ENCODE measurements around the gene KCND3. TPM values are rescaled to one million over a fixed set of nuclear protein-coding genes. Genes with fewer than 3 reads are reported as not detected.

The KCND3 gene
- total RNA-seq, 1 donor from 2014 or later = 3.7 TPM

DNA sequence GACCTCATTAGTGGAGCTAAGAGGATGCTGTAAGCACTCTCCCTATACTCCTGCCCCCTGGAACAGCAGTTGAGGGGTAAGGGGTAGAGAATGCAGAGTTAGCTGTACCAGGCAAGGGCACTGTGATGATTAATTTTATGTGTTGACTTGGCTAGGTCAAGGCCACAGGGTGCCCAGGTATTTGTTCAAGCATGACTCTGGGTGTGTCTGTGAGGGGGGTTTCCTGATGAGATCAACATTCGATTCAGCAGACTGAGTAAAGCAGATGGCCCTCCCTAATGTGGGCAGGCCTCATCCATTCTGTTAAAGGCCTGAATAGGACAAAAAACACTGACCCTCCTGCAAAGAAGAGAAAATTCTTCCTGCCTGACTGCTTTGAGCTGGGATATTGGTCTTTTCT is 110.8 kb downstream of the KCND3 start:
- Mint-ChIP-seq H3K27ac (ENCODE audit: unreplicated experiment) (peak overlapping the region; percentile 77), H3K4me1 (ENCODE audit: low read depth, unreplicated experiment) (peaks cover 51% of the 10 kb centered on the region), H3K36me3 (ENCODE audit: unreplicated experiment) (no peaks in the 10 kb centered on the region), H3K4me3 (ENCODE audit: unreplicated experiment) (no peak overlapping the region), H3K9me3 (ENCODE audit: unreplicated experiment) (peaks cover 5% of the 10 kb centered on the region), H3K27me3 (ENCODE audit: unreplicated experiment) (peaks cover 3% of the 10 kb centered on the region)
- TF ChIP-seq, protein P1, sequence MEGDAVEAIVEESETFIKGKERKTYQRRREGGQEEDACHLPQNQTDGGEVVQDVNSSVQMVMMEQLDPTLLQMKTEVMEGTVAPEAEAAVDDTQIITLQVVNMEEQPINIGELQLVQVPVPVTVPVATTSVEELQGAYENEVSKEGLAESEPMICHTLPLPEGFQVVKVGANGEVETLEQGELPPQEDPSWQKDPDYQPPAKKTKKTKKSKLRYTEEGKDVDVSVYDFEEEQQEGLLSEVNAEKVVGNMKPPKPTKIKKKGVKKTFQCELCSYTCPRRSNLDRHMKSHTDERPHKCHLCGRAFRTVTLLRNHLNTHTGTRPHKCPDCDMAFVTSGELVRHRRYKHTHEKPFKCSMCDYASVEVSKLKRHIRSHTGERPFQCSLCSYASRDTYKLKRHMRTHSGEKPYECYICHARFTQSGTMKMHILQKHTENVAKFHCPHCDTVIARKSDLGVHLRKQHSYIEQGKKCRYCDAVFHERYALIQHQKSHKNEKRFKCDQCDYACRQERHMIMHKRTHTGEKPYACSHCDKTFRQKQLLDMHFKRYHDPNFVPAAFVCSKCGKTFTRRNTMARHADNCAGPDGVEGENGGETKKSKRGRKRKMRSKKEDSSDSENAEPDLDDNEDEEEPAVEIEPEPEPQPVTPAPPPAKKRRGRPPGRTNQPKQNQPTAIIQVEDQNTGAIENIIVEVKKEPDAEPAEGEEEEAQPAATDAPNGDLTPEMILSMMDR (IDR thresholded peaks at IDR 0.05; ENCODE audit: partially characterized antibody, unreplicated experiment) = no peak
- no peak for DNase-seq

DNA sequence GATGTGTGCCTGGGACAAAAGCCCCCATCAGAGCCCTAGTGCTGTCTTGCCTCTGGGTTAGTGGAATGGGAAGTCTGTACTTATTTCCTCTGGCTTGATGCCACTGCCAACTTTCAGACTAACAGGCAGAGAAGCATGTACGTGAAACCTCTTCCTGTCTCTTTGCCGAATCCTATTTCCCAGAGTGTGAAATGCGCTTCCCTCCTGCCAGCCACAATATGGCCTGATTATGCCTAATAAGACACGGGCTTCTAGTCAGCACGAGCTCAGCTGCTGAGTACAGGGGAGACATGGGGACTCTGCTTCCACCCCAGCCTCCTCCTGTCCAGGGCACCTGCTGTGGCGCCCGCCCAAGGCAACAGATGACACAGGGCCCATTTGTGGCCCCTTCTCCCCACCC is 111.4 kb downstream of the KCND3 start:
- no peak for DNase-seq
- TF ChIP-seq, protein P1 (IDR thresholded peaks at IDR 0.05; ENCODE audit: partially characterized antibody, unreplicated experiment) = no peak
- no peaks in the 10 kb centered on the region for H3K36me3 Mint-ChIP-seq (ENCODE audit: unreplicated experiment)
- peaks cover 51% of the 10 kb centered on the region for H3K4me1 Mint-ChIP-seq (ENCODE audit: low read depth, unreplicated experiment)
- H3K27ac Mint-ChIP-seq (ENCODE audit: unreplicated experiment) = no peak overlapping the region
- peaks cover 5% of the 10 kb centered on the region for H3K9me3 Mint-ChIP-seq (ENCODE audit: unreplicated experiment)
- H3K27me3 Mint-ChIP-seq (ENCODE audit: unreplicated experiment) = peaks cover 3% of the 10 kb centered on the region
- no peak overlapping the region for H3K4me3 Mint-ChIP-seq (ENCODE audit: unreplicated experiment)

DNA sequence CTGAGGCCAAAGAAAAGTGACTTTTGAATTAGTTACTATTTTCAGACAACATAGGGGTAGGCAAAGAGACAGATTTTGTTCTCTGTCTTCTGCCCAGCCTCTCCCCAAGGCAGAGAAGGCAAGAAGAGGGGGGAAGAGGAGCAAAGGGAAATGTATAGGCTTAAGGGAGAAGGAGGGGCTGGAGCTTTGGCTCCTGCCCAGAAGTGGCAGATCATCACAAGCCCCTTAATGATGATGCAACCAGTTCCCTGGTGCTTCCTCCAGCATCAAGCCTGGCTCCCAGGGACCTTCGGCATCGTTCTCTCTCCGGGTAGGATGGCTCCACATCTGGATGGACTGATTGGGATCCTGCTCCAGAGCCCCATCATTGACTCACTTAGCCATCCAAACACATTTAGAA is 112.8 kb downstream of the KCND3 start:
- H3K4me1 Mint-ChIP-seq (ENCODE audit: low read depth, unreplicated experiment) = peaks cover 46% of the 10 kb centered on the region
- TF ChIP-seq, protein P1 (IDR thresholded peaks at IDR 0.05; ENCODE audit: partially characterized antibody, unreplicated experiment) = no peak
- H3K36me3 Mint-ChIP-seq (ENCODE audit: unreplicated experiment) = no peaks in the 10 kb centered on the region
- H3K4me3 Mint-ChIP-seq (ENCODE audit: unreplicated experiment) = no peak overlapping the region
- H3K27me3 Mint-ChIP-seq (ENCODE audit: unreplicated experiment) = no peaks in the 10 kb centered on the region
- no peak for DNase-seq
- peaks cover 5% of the 10 kb centered on the region for H3K9me3 Mint-ChIP-seq (ENCODE audit: unreplicated experiment)
- H3K27ac Mint-ChIP-seq (ENCODE audit: unreplicated experiment) = no peak overlapping the region

DNA sequence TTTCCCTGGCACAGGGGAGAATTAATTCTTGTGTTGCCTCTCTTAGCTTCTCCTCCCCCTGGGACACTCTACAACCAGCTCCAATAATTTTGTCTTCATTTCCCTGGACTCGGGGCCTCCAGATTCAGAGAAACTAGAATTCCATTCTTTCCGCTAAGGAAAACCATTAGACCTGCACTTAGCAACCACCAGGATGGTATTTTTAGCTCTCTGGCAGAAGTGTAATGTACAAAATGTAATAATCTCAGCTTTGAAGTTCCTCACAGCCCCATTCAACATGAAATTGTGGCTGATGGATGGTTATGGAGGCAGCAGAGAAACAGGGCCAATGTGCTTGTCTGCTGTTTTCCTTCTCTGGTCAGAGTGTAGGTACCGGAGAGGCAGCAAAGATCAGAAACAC is 113.8 kb downstream of the KCND3 start:
- Mint-ChIP-seq H3K36me3 (ENCODE audit: unreplicated experiment) (no peaks in the 10 kb centered on the region), H3K27me3 (ENCODE audit: unreplicated experiment) (no peaks in the 10 kb centered on the region), H3K9me3 (ENCODE audit: unreplicated experiment) (peaks cover under 1% of the 10 kb centered on the region), H3K4me3 (ENCODE audit: unreplicated experiment) (no peak overlapping the region), H3K27ac (ENCODE audit: unreplicated experiment) (no peak overlapping the region), H3K4me1 (ENCODE audit: low read depth, unreplicated experiment) (peaks cover 36% of the 10 kb centered on the region)
- TF ChIP-seq, protein P1 (IDR thresholded peaks at IDR 0.05; ENCODE audit: partially characterized antibody, unreplicated experiment) = no peak
- DNase-seq = no peak

DNA sequence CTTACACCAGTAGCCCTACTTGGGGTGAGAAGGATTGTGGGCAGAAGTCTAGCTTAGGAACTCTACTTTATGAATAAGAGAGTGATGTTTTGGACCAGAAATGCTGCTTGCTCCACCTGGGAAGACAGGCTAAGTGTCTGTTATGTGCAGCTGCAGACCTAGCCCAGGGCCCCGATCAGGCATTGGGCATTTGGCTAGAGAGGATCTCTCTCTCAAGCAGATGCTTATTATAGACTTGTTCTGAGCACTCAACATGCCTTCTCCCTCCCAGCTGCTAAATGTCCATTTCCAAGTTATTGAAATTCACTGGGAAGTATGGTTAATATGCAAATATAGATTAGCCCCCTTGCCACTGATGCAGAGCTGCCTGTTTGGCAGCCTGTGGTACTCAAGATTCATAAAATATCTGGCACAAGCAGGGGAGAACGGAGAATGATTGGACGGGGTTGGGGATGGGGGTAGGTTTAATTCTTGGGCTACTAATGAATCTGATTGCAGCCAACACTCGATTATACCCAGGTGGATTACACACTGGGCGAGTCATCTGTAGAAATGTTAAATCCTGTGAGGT is 115.9 kb downstream of the KCND3 start:
- Mint-ChIP-seq H3K27ac (ENCODE audit: unreplicated experiment) (no peak overlapping the region), H3K9me3 (ENCODE audit: unreplicated experiment) (no peaks in the 10 kb centered on the region), H3K36me3 (ENCODE audit: unreplicated experiment) (no peaks in the 10 kb centered on the region), H3K4me3 (ENCODE audit: unreplicated experiment) (no peak overlapping the region), H3K27me3 (ENCODE audit: unreplicated experiment) (no peaks in the 10 kb centered on the region), H3K4me1 (ENCODE audit: low read depth, unreplicated experiment) (peaks cover 20% of the 10 kb centered on the region)
- TF ChIP-seq, protein P1 (IDR thresholded peaks at IDR 0.05; ENCODE audit: partially characterized antibody, unreplicated experiment) = no peak
- DNase-seq = no peak
